COLO668 (cell line): Measurements from ENCODE around the gene MARCHF10.

Experiments
- DNase-seq: peaks from one replicate; lab custom pipeline; 2025; ENCODE audit not compliant: unreplicated experiment; lab: John Stamatoyannopoulos, UW

Gene MARCHF10

GRCh38 chr17:62679866-62680377 lies 128.2 kb downstream of the MARCHF10 start:
- DNase-seq = no peak

GRCh38 chr17:62678214-62678919 lies 129.7 kb downstream of the MARCHF10 start:
- DNase-seq = no peak

GRCh38 chr17:62676952-62677596 lies 131.0 kb downstream of the MARCHF10 start:
- DNase-seq = no peak

GRCh38 chr17:62676231-62676943 lies 131.7 kb downstream of the MARCHF10 start:
- no peak for DNase-seq

GRCh38 chr17:62675701-62676100 lies 132.4 kb downstream of the MARCHF10 start:
- no peak for DNase-seq

GRCh38 chr17:62675260-62675659 lies 132.9 kb downstream of the MARCHF10 start:
- DNase-seq = no peak

- no peak for DNase-seq
These were observed 133.3 kb downstream of the MARCHF10 start for GRCh38 chr17:62674841-62675240.

GRCh38 chr17:62674363-62674739 lies 133.8 kb downstream of the MARCHF10 start:
- no peak for DNase-seq

GRCh38 chr17:62673614-62674362 lies 134.3 kb downstream of the MARCHF10 start:
- DNase-seq = no peak

GRCh38 chr17:62672957-62673356 lies 135.2 kb downstream of the MARCHF10 start:
- no peak for DNase-seq

GRCh38 chr17:62671553-62671952 lies 136.6 kb downstream of the MARCHF10 start:
- peak; percentile 72 for DNase-seq

- DNase-seq = no peak
These were observed 137.8 kb downstream of the MARCHF10 start for GRCh38 chr17:62670202-62670821.

GRCh38 chr17:62668091-62668804 lies 139.9 kb downstream of the MARCHF10 start:
- no peak for DNase-seq

GRCh38 chr17:62666801-62667591 lies 141.1 kb downstream of the MARCHF10 start:
- no peak for DNase-seq

- no peak for DNase-seq
These were observed 141.9 kb downstream of the MARCHF10 start for GRCh38 chr17:62666061-62666800.

- no peak for DNase-seq
These were observed 142.5 kb downstream of the MARCHF10 start for GRCh38 chr17:62665599-62665998.

- no peak for DNase-seq
These were observed 143.6 kb downstream of the MARCHF10 start for GRCh38 chr17:62664336-62665120.

GRCh38 chr17:62663304-62663703 lies 144.8 kb downstream of the MARCHF10 start:
- DNase-seq = no peak
